IMR-90 (cell line): ENCODE results near the gene TMEM247. TPM values are rescaled to one million over a fixed set of nuclear protein-coding genes. Genes with fewer than 3 reads are reported as not detected.
A peak's percentile ranks its signal among the peaks of the same experiment; 100 is the strongest.

Experiments
- ATAC-seq: fragments of 200-7000 bp; cut with Tn5 transposase; 2 replicates; pipeline ENCODE4 v1.9.1; 2020; ENCODE audit warnings: low read depth, mild to moderate bottlenecking, moderate library complexity
- BruUV-seq: library from RNA; stranded (reverse); fragments of 400-500 nt; replicated peaks from 2 replicates; lab custom pipeline; 2021; lab: Mats Ljungman, UMichigan
- CTCF ChIA-PET: fragments of 300-600 bp; formaldehyde crosslinking; extraction: SDS; loops from one replicate; lab custom pipeline; 2021; ENCODE audit warnings: antibody characterized with exemption; lab: Yijun Ruan, JAX
- POLR2A ChIA-PET: fragments of 300-600 bp; sonication (Branson Sonifier 250); formaldehyde crosslinking; loops from one replicate; lab custom pipeline; 2022; ENCODE audit warnings: antibody characterized with exemption; ENCODE audit not compliant: unreplicated experiment; lab: Charles Lee
- DNase-seq: peaks from one replicate; pipeline ENCODE4 v3.0.0; 2013
- H2AFZ ChIP-seq: replicated peaks from 2 replicates; pipeline ENCODE3; 2013; ENCODE audit warnings: low read length, mild to moderate bottlenecking; ENCODE audit not compliant: poor library complexity
- H2AK5ac ChIP-seq: 2 replicates; pipeline ENCODE4 v1.6.1; 2013; ENCODE audit warnings: low read depth, low read length, inconsistent platforms
- H2AK9ac ChIP-seq: replicated peaks from 2 replicates; pipeline ENCODE3; 2013; ENCODE audit warnings: mild to moderate bottlenecking, low read depth, low read length, moderate library complexity; ENCODE audit not compliant: poor library complexity
- H2BK120ac ChIP-seq: 2 replicates; pipeline ENCODE4 v1.6.1; 2013; ENCODE audit warnings: low read depth, low read length, inconsistent platforms
- H2BK15ac ChIP-seq: 3 replicates; pipeline ENCODE4 v1.6.1; 2013; ENCODE audit warnings: low read depth, low read length, inconsistent platforms
- H2BK20ac ChIP-seq: 2 replicates; pipeline ENCODE4 v1.6.1; 2013; ENCODE audit warnings: low read depth, mild to moderate bottlenecking, inconsistent platforms, low read length, moderate library complexity
- H2BK5ac ChIP-seq: 2 replicates; pipeline ENCODE4 v1.6.1; 2013; ENCODE audit warnings: mild to moderate bottlenecking, low read depth, low read length, inconsistent platforms; ENCODE audit not compliant: poor library complexity, severe bottlenecking
- H3K14ac ChIP-seq: replicated peaks from 2 replicates; pipeline ENCODE4 v1.6.1; 2013; ENCODE audit warnings: low read depth, low read length, inconsistent platforms
- H3K18ac ChIP-seq: 2 replicates; pipeline ENCODE4 v1.6.1; 2013; ENCODE audit warnings: low read depth, low read length, control low read depth
- H3K23ac ChIP-seq: 2 replicates; pipeline ENCODE4 v1.6.1; 2013; ENCODE audit warnings: low read depth, low read length, inconsistent platforms
- H3K27ac ChIP-seq: 2 replicates; pipeline ENCODE4 v1.5.1; 2013; ENCODE audit warnings: mild to moderate bottlenecking, control low read depth, low read length; ENCODE audit not compliant: insufficient read depth
- H3K27me3 ChIP-seq: 2 replicates; pipeline ENCODE4 v1.6.1; 2013; ENCODE audit warnings: low read length; ENCODE audit not compliant: control insufficient read depth, insufficient read depth
- H3K36me3 ChIP-seq: 2 replicates; pipeline ENCODE4 v1.6.1; 2013; ENCODE audit warnings: low read length, mixed read lengths; ENCODE audit not compliant: control insufficient read depth, insufficient read depth
- H3K4ac ChIP-seq: 2 replicates; pipeline ENCODE4 v1.6.1; 2013; ENCODE audit warnings: low read depth, low read length, inconsistent platforms
- H3K4me1 ChIP-seq: 2 replicates; pipeline ENCODE4 v1.6.1; 2013; ENCODE audit warnings: low read length, mixed read lengths; ENCODE audit not compliant: control insufficient read depth, insufficient read depth
- H3K4me2 ChIP-seq: 2 replicates; pipeline ENCODE4 v1.6.1; 2013; ENCODE audit warnings: low read depth, mild to moderate bottlenecking, control low read depth, low read length, moderate library complexity
- H3K4me3 ChIP-seq: 2 replicates; pipeline ENCODE4 v1.5.1; 2013; ENCODE audit warnings: low read depth, mild to moderate bottlenecking, control low read depth, low read length, moderate library complexity; ENCODE audit not compliant: insufficient read depth
- H3K56ac ChIP-seq: 2 replicates; pipeline ENCODE4 v1.6.1; 2013; ENCODE audit warnings: low read length, inconsistent platforms; ENCODE audit not compliant: insufficient read depth; ENCODE audit errors: extremely low read depth
- H3K79me1 ChIP-seq, 2 experiments: 2 replicates each; pipeline ENCODE4 v1.6.1; 2013; ENCODE audit warnings: low read length in 2 of 2, inconsistent platforms in 1 of 2, low read depth in 1 of 2
- H3K9ac ChIP-seq: 2 replicates; pipeline ENCODE4 v1.6.1; 2013; ENCODE audit warnings: low read depth, low read length, control low read depth
- H3K9me1 ChIP-seq: 2 replicates; pipeline ENCODE4 v1.6.1; 2013; ENCODE audit warnings: low read length, inconsistent platforms; ENCODE audit not compliant: insufficient read depth
- H3K9me3 ChIP-seq: 2 replicates; pipeline ENCODE4 v1.6.1; 2013; ENCODE audit warnings: low read length; ENCODE audit not compliant: control insufficient read depth, insufficient read depth
- H4K20me1 ChIP-seq: 2 replicates; pipeline ENCODE4 v1.6.1; 2013; ENCODE audit warnings: low read length, inconsistent platforms; ENCODE audit not compliant: insufficient read depth
- H4K5ac ChIP-seq: 2 replicates; pipeline ENCODE4 v1.6.1; 2013; ENCODE audit warnings: mild to moderate bottlenecking, low read depth, low read length, control low read depth
- H4K8ac ChIP-seq, 2 experiments: 2 replicates each; pipeline ENCODE4 v1.6.1; 2013; ENCODE audit warnings: low read depth in 2 of 2, low read length in 2 of 2, control low read depth in 1 of 2, inconsistent platforms in 1 of 2
- H4K91ac ChIP-seq: 2 replicates; pipeline ENCODE4 v1.6.1; 2013; ENCODE audit warnings: low read depth, low read length, inconsistent platforms; ENCODE audit not compliant: insufficient read depth
- FOS ChIP-seq: fragments of 150-350 bp; IDR thresholded peaks from 2 replicates; pipeline ENCODE4 v1.6.1; 2016; ENCODE audit warnings: low read depth, low read length
- RCOR1 ChIP-seq: IDR thresholded peaks from 2 replicates; pipeline ENCODE4 v1.6.1; 2012; ENCODE audit warnings: mild to moderate bottlenecking, low read length, improper control_type of control experiment; ENCODE audit not compliant: insufficient replicate concordance
- WGBS, 2 experiments: methylation state at CpG; one replicate each; pipeline versions ENCODE4 v1.1.5 to v1.1.7; 2013; ENCODE audit warnings: missing lambda C conversion rate in 2 of 2; ENCODE audit not compliant: insufficient read length in 1 of 2; ENCODE audit errors: extremely low coverage in 2 of 2; 5-methylcytosine and 5-hydroxymethylcytosine counted together
- dilution Hi-C: fragments of 300-500 bp; cut with HindIII; formaldehyde crosslinking; loops from one replicate; pipeline ENCODE4 v1.14.3; 2018; ENCODE audit warnings: low sequenced_read_pairs; ENCODE audit not compliant: unreplicated experiment
- in situ Hi-C: fragments of 300-500 bp; cut with MboI; formaldehyde crosslinking; loops from 3 replicates; pipeline ENCODE4 v1.14.3; 2019; ENCODE audit warnings: low sequenced_read_pairs, inconsistent platforms, mixed read lengths
- intact Hi-C: fragments of 100-400 bp; cut with micrococcal nuclease; formaldehyde crosslinking; loops from 2 replicates; pipeline ENCODE4 v1.10.0; 2022
- polyA plus RNA-seq, 3 experiments: library from polyadenylated mRNA; depleted of rRNA; stranded (reverse); fragments of >200 nt; gene quantifications; 2 replicates each; pipeline ENCODE4 v1.2.3, GENCODE V29; 2012; ENCODE audit warnings: low replicate concordance in 1 of 3
- total RNA-seq: library from RNA; depleted of rRNA; stranded (reverse); fragments of >200 nt; gene quantifications from 2 replicates; pipeline ENCODE4 v1.2.3, GENCODE V29; 2012

The TMEM247 gene
- total and polyA plus RNA-seq, 2 of the 4 experiments (the other 2 are of a cell fraction), result not detected

- intact Hi-C loops, result loop anchor here (5.0 kb wide), 1 partner anchor 37 kb away; no protein-coding TSS in a partner anchor
- H4K20me1 ChIP-seq, result no peaks in the 10 kb centered on the region
- no peaks in the 10 kb centered on the region for H3K36me3 ChIP-seq
- H3K23ac ChIP-seq, result no peak overlapping the region
- no peak overlapping the region for H3K4me3 ChIP-seq
- H3K79me1 ChIP-seq, result no peaks in the 10 kb centered on the region; a peak in 1 of 4 replicates
- no peak overlapping the region for H3K56ac ChIP-seq
- H2AK9ac ChIP-seq, result no peak overlapping the region
- no peak overlapping the region for H4K8ac ChIP-seq
- H4K91ac ChIP-seq, result no peak overlapping the region
- H3K14ac ChIP-seq, result no peak overlapping the region
- DNase-seq (no peak), ATAC-seq (no peak)
- H3K4me2 ChIP-seq, result no peak overlapping the region
- in situ Hi-C loops, result no loop called here
- no peak overlapping the region for H2AFZ ChIP-seq
- H2AK5ac ChIP-seq, result no peak overlapping the region
- CTCF ChIA-PET, result no interaction called here
- no peak overlapping the region for H2BK5ac ChIP-seq
- BruUV-seq, result no TSS peak
- WGBS, 2 experiments, result 33% methylated on average over 1 of the region's 2 CpGs; no CpG with 5 or more reads in 1 of the 2 experiments
- H4K5ac ChIP-seq, result no peak overlapping the region
- no peak overlapping the region for H2BK20ac ChIP-seq
- H3K9ac ChIP-seq, result no peak overlapping the region
- no peak overlapping the region for H3K4ac ChIP-seq
- H3K4me1 ChIP-seq, result peaks cover 18% of the 10 kb centered on the region
- H2BK120ac ChIP-seq, result peak overlapping the region; percentile 67; the same call in 1 of the 2 replicates
- POLR2A ChIA-PET, result no interaction called here
- peak overlapping the region; percentile 12; the same call in 1 of the 3 replicates for H2BK15ac ChIP-seq
- H3K9me1 ChIP-seq, result peaks cover 6% of the 10 kb centered on the region
- TF ChIP-seq RCOR1, result no peak
- TF ChIP-seq FOS, result no peak
- dilution Hi-C loops, result no loop called here
- H3K18ac ChIP-seq, result peak overlapping the region; percentile 78
- no peak overlapping the region for H3K27ac ChIP-seq
- no peaks in the 10 kb centered on the region for H3K27me3 ChIP-seq
- 0 out of 2 replicates have a peak, but pooled peaks cover under 1% of the 10 kb centered on the region for H3K9me3 ChIP-seq
Measured at GRCh38 chr2:46439582-46439981, 39.8 kb upstream of the TMEM247 start.
